HCT116 (cell line): Measurements from ENCODE around the gene RIOX2. TPM values are rescaled to one million over a fixed set of nuclear protein-coding genes. Genes with fewer than 3 reads are reported as not detected.

Experiments used
- ATAC-seq: fragments of 200-7000 bp; cut with Tn5 transposase; 2 replicates; pipeline ENCODE4 v1.9.1; 2020; ENCODE audit warnings: mild to moderate bottlenecking, moderate library complexity
- BruUV-seq: library from RNA; stranded (reverse); fragments of 400-500 nt; replicated peaks from 2 replicates; lab custom pipeline; 2021; lab: Mats Ljungman, UMichigan
- CTCF ChIA-PET: fragments of 300-600 bp; sonication (Branson Sonifier 250); formaldehyde crosslinking; loops from one replicate; lab custom pipeline; 2021; ENCODE audit warnings: antibody characterized with exemption; lab: Charles Lee
- POLR2A ChIA-PET: fragments of 300-600, 350-600 bp; sonication (Branson Sonifier 250); formaldehyde crosslinking; loops from one replicate; lab custom pipeline; 2021; ENCODE audit warnings: antibody characterized with exemption; lab: Charles Lee
- RAD21 ChIA-PET, 2 experiments: fragments of 300-600 bp; sonication (Branson Sonifier 250); formaldehyde crosslinking; loops; one replicate each; lab custom pipeline; 2023; ENCODE audit warnings: low total read pairs in 2 of 2; ENCODE audit not compliant: uncharacterized antibody in 2 of 2, unreplicated experiment in 2 of 2, low non-redundant PET in 1 of 2; lab: Charles Lee
- DNase-seq: peaks from one replicate; pipeline ENCODE4 v3.0.0-alpha.2; 2010; ENCODE audit warnings: low read depth, low spot score
- H2AFZ ChIP-seq: fragments of 200-600 bp; shearing (Covaris generic), sonication (generic); 2 replicates; pipeline ENCODE4 v1.6.1; 2017; ENCODE audit warnings: low read depth, mixed run types, mixed read lengths, antibody characterized with exemption, low read length; ENCODE audit not compliant: poor library complexity, severe bottlenecking
- H3K27ac ChIP-seq: 2 replicates; pipeline ENCODE4 v1.5.1; 2012; ENCODE audit warnings: low read depth, low read length
- H3K27me3 ChIP-seq: fragments of 200-600 bp; sonication (generic); 2 replicates; pipeline ENCODE4 v1.6.1; 2016; ENCODE audit warnings: mixed run types, low read length, mixed read lengths; ENCODE audit not compliant: insufficient read depth
- H3K36me3 ChIP-seq, 2 experiments: fragments of 200-500 bp in 1 of 2; fragments of 200-600 bp in 1 of 2; sonication (Bioruptor generic) in 1 of 2; sonication (generic) in 1 of 2; 2 replicates each; pipeline versions ENCODE4 v1.5.1 to v1.6.1; 2014 to 2016; ENCODE audit warnings: low read length in 2 of 2, inconsistent platforms in 1 of 2, mixed read lengths in 1 of 2, mixed run types in 1 of 2; ENCODE audit not compliant: insufficient read depth in 2 of 2, control insufficient read depth in 1 of 2
- H3K4me1 ChIP-seq, 2 experiments: fragments of 200-600 bp in 1 of 2; sonication (generic) in 1 of 2; 2 replicates each; pipeline versions ENCODE4 v1.5.1 to v1.6.1; 2012 to 2017; ENCODE audit warnings: low read length in 2 of 2, inconsistent platforms in 1 of 2, mild to moderate bottlenecking in 1 of 2, mixed read lengths in 1 of 2, mixed run types in 1 of 2, moderate library complexity in 1 of 2; ENCODE audit not compliant: insufficient read depth in 2 of 2, control insufficient read depth in 1 of 2
- H3K4me2 ChIP-seq: fragments of 200-600 bp; sonication (generic); 2 replicates; pipeline ENCODE4 v1.6.1; 2017; ENCODE audit warnings: mixed run types, low read length, mixed read lengths
- H3K4me3 ChIP-seq, 2 experiments: fragments of 200-600 bp in 1 of 2; sonication (generic) in 1 of 2; replicated peaks in 1 of 2; 2 replicates each; pipeline ENCODE4 v1.5.1; 2011 to 2016; ENCODE audit warnings: low read length in 2 of 2, control low read depth in 1 of 2, low read depth in 1 of 2, mild to moderate bottlenecking in 1 of 2, mixed read lengths in 1 of 2, mixed run types in 1 of 2
- H3K79me2 ChIP-seq: fragments of 200-600 bp; sonication (generic); 2 replicates; pipeline ENCODE4 v1.6.1; 2017; ENCODE audit warnings: mild to moderate bottlenecking, mixed run types, low read length, moderate library complexity, mixed read lengths; ENCODE audit not compliant: insufficient read depth
- H3K9ac ChIP-seq: fragments of 200-600 bp; sonication (generic); 2 replicates; pipeline ENCODE4 v1.6.1; 2016; ENCODE audit warnings: low read length, mixed read lengths
- H3K9me2 ChIP-seq: fragments of 200-600 bp; sonication (generic), shearing (Covaris generic); 2 replicates; pipeline ENCODE4 v1.6.1; 2017; ENCODE audit warnings: mixed run types, mild to moderate bottlenecking, moderate library complexity; ENCODE audit not compliant: insufficient read depth
- H3K9me3 ChIP-seq, 2 experiments: fragments of 200-500 bp in 1 of 2; fragments of 200-600 bp in 1 of 2; sonication (Bioruptor generic) in 1 of 2; sonication (generic) in 1 of 2; 2 replicates each; pipeline ENCODE4 v1.6.1; 2014 to 2017; ENCODE audit warnings: low read length in 2 of 2, mixed read lengths in 2 of 2, inconsistent platforms in 1 of 2, low read depth in 1 of 2, mild to moderate bottlenecking in 1 of 2, mixed run types in 1 of 2, moderate library complexity in 1 of 2; ENCODE audit not compliant: control insufficient read depth in 1 of 2, insufficient read depth in 1 of 2
- H4K20me1 ChIP-seq: fragments of 200-600 bp; sonication (generic), shearing (Covaris generic); 2 replicates; pipeline ENCODE4 v1.6.1; 2017; ENCODE audit warnings: mixed run types, mild to moderate bottlenecking, moderate library complexity; ENCODE audit not compliant: insufficient read depth
- ATF3 ChIP-seq: IDR thresholded peaks from 2 replicates; pipeline ENCODE4 v1.6.1; 2012
- CBX3 ChIP-seq: IDR thresholded peaks from 2 replicates; pipeline ENCODE4 v1.6.1; 2012; ENCODE audit warnings: low read depth
- CEBPB ChIP-seq: IDR thresholded peaks from 2 replicates; pipeline ENCODE4 v1.6.1; 2012; ENCODE audit warnings: low read depth
- EGR1 ChIP-seq: IDR thresholded peaks from 2 replicates; pipeline ENCODE4 v1.6.1; 2012; ENCODE audit warnings: low read depth
- ELF1 ChIP-seq: IDR thresholded peaks from 2 replicates; pipeline ENCODE4 v1.6.1; 2012; ENCODE audit warnings: low read depth, borderline replicate concordance
- EZH2 ChIP-seq: fragments of 200-600 bp; sonication (generic); IDR thresholded peaks from 2 replicates; pipeline ENCODE4 v1.6.1; 2017; ENCODE audit warnings: antibody characterized with exemption, mixed run types
- EZH2phosphoT487 ChIP-seq: fragments of 200-600 bp; IDR thresholded peaks from 2 replicates; pipeline ENCODE4 v1.6.1; 2018; ENCODE audit warnings: antibody characterized with exemption, borderline replicate concordance
- MAX ChIP-seq: IDR thresholded peaks from 2 replicates; pipeline ENCODE4 v1.6.1; 2012
- POLR2A ChIP-seq: IDR thresholded peaks from 2 replicates; pipeline ENCODE4 v1.7.0; 2011; ENCODE audit warnings: borderline replicate concordance; ENCODE audit not compliant: insufficient read depth, insufficient read length; ENCODE audit errors: extremely low read depth
- POLR2AphosphoS5 ChIP-seq: IDR thresholded peaks from 2 replicates; pipeline ENCODE4 v1.6.1; 2011; ENCODE audit warnings: mild to moderate bottlenecking, low read depth, low read length, moderate library complexity
- RAD21 ChIP-seq: IDR thresholded peaks from 2 replicates; pipeline ENCODE4 v1.6.1; 2012; ENCODE audit warnings: low read depth, mild to moderate bottlenecking
- REST ChIP-seq: IDR thresholded peaks from 2 replicates; pipeline ENCODE4 v1.6.1; 2012; ENCODE audit warnings: low read depth
- SP1 ChIP-seq: IDR thresholded peaks from 2 replicates; pipeline ENCODE4 v1.6.1; 2012; ENCODE audit warnings: low read depth
- SRF ChIP-seq: IDR thresholded peaks from 2 replicates; pipeline ENCODE4 v1.6.1; 2012; ENCODE audit warnings: low read depth
- TCF7L2 ChIP-seq: IDR thresholded peaks from 2 replicates; pipeline ENCODE4 v1.7.0; 2011; ENCODE audit warnings: borderline replicate concordance, inconsistent platforms; ENCODE audit not compliant: insufficient read depth, insufficient read length; ENCODE audit errors: extremely low read depth
- ZBTB33 ChIP-seq: IDR thresholded peaks from 2 replicates; pipeline ENCODE4 v1.6.1; 2011; ENCODE audit warnings: mild to moderate bottlenecking, low read length, moderate library complexity; ENCODE audit not compliant: insufficient replicate concordance; ENCODE audit errors: extremely low read depth
- ZFX ChIP-seq: fragments of 450-650 bp; IDR thresholded peaks from 2 replicates; pipeline ENCODE4 v1.6.1; 2017
- ZNF274 ChIP-seq: fragments of 200-500 bp; sonication (Bioruptor generic); IDR thresholded peaks from 2 replicates; pipeline ENCODE4 v1.6.1; 2014; ENCODE audit warnings: mild to moderate bottlenecking, low read depth, low read length, inconsistent platforms
- intact Hi-C: fragments of 100-400 bp; cut with micrococcal nuclease; formaldehyde crosslinking; loops from 2 replicates; pipeline ENCODE4 v1.10.0; 2022
- total RNA-seq: library from RNA; stranded (reverse); gene quantifications from one replicate; pipeline ENCODE4 v1.2.1, GENCODE V29; 2021; ENCODE audit not compliant: unreplicated experiment

RIOX2 gene
- total RNA-seq, 1 experiment from 2014 or later, result 39.1 TPM

GRCh38 chr3:97992547-97993173, 20.4 kb upstream of the RIOX2 start:
- no peak overlapping the region for H3K27ac ChIP-seq
- H3K27me3 ChIP-seq, result no peaks in the 10 kb centered on the region
- CTCF ChIA-PET, result no interaction called here
- DNase-seq, result no peak
- no peak overlapping the region for H3K4me3 ChIP-seq
- no TSS peak for BruUV-seq
- no peaks in the 10 kb centered on the region for H3K79me2 ChIP-seq
- intact Hi-C loops, result no loop called here
- no peak overlapping the region for H2AFZ ChIP-seq
- H3K4me1 ChIP-seq, result no peaks in the 10 kb centered on the region
- POLR2A ChIA-PET, result no interaction called here
- H3K9ac ChIP-seq, result no peak overlapping the region
- RAD21 ChIA-PET, result no interaction called here
- H4K20me1 ChIP-seq, result no peaks in the 10 kb centered on the region
- no peaks in the 10 kb centered on the region for H3K36me3 ChIP-seq
- no peaks in the 10 kb centered on the region for H3K9me3 ChIP-seq
- no peak for TF ChIP-seq POLR2A
- no peak for TF ChIP-seq TCF7L2
- no peak for TF ChIP-seq SRF
- no peak for TF ChIP-seq EGR1
- no peak for TF ChIP-seq REST
- TF ChIP-seq ZNF274, result no peak
- no peak for TF ChIP-seq POLR2AphosphoS5
- TF ChIP-seq EZH2, result no peak
- TF ChIP-seq MAX, result no peak
- TF ChIP-seq ZBTB33, result no peak
- no peak for TF ChIP-seq RAD21
- no peak for TF ChIP-seq CBX3
- TF ChIP-seq SP1, result no peak
- no peak for TF ChIP-seq EZH2phosphoT487
- TF ChIP-seq ELF1, result no peak
- TF ChIP-seq ATF3, result no peak
- TF ChIP-seq ZFX, result no peak
- TF ChIP-seq CEBPB, result no peak
- TF ChIP-seq, all 23 proteins: peak for 0
- no peak overlapping the region for H3K4me2 ChIP-seq
- ATAC-seq, result no peak
- no peaks in the 10 kb centered on the region for H3K9me2 ChIP-seq
